NB4 (cell line): ENCODE measurements around the gene TICRR.

Experiments
- POLR2A ChIP-seq: IDR thresholded peaks from 2 replicates; pipeline ENCODE4 v1.6.1; 2011; ENCODE audit warnings: mild to moderate bottlenecking; ENCODE audit not compliant: insufficient read length; ENCODE audit errors: extremely low read depth
- TF ChIP-seq, protein P1 (sequence below): IDR thresholded peaks from one replicate; pipeline ENCODE4 v1.5.1; 2012; ENCODE audit warnings: low read depth, low read length
- TF ChIP-seq, protein P2 (sequence below): IDR thresholded peaks from 2 replicates; pipeline ENCODE4 v1.6.1; 2011; ENCODE audit warnings: low read depth, low read length

DNA sequence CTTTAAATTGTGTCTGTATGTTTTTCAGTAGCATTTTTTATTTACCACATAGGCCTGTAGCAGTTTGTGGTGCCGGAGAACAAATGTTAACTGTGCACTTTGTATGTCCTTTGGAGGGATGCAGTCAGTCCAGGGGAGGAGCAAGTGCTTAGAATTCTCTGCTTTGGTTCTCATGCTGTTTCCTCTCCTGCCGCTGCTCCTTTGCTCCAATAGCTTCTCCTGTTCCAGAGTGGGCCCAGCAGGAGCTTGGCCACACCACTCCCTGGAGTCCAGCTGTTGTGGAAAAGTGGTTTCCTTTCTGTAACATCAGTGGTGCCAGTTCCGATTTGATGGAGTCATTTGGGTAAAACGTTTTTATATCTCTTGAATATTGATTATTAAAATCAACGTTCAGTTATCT, 16.6 kb downstream of the TICRR start:
- TF ChIP-seq, protein P1, sequence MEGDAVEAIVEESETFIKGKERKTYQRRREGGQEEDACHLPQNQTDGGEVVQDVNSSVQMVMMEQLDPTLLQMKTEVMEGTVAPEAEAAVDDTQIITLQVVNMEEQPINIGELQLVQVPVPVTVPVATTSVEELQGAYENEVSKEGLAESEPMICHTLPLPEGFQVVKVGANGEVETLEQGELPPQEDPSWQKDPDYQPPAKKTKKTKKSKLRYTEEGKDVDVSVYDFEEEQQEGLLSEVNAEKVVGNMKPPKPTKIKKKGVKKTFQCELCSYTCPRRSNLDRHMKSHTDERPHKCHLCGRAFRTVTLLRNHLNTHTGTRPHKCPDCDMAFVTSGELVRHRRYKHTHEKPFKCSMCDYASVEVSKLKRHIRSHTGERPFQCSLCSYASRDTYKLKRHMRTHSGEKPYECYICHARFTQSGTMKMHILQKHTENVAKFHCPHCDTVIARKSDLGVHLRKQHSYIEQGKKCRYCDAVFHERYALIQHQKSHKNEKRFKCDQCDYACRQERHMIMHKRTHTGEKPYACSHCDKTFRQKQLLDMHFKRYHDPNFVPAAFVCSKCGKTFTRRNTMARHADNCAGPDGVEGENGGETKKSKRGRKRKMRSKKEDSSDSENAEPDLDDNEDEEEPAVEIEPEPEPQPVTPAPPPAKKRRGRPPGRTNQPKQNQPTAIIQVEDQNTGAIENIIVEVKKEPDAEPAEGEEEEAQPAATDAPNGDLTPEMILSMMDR = no peak
- TF ChIP-seq POLR2A = no peak
- TF ChIP-seq, protein P2, sequence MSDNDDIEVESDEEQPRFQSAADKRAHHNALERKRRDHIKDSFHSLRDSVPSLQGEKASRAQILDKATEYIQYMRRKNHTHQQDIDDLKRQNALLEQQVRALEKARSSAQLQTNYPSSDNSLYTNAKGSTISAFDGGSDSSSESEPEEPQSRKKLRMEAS = no peak
